Heart left ventricle (tissue), 16 donors: Measurements from ENCODE around the gene CRABP1. TPM values are rescaled to one million over a fixed set of nuclear protein-coding genes. Genes with fewer than 3 reads are reported as not detected.

Source experiments
- ATAC-seq, 4 donors: fragments of 200-7000 bp; cut with Tn5 transposase; one replicate each; pipeline ENCODE4 v1.9.1; 2020 to 2022; ENCODE audit warnings: moderate library complexity in 4 of 4, mild to moderate bottlenecking in 3 of 4, moderate number of reproducible peaks in 1 of 4
- DNase-seq, 5 donors: peaks; one replicate each; pipeline ENCODE4 v3.0.0-alpha.2; 2020
- H3K27ac ChIP-seq, 12 donors: fragments of 200-600 bp; sonication (generic) in 4 of 12; one replicate each; pipeline versions ENCODE4 v1.5.0 to v1.8.0; 2016 to 2022; ENCODE audit warnings: mild to moderate bottlenecking in 2 of 12
- H3K27me3 ChIP-seq, 9 donors: fragments of 200-600 bp; sonication (generic) in 2 of 9; one replicate each; pipeline versions ENCODE4 v1.5.1 to v1.8.0; 2016 to 2022; ENCODE audit warnings: mild to moderate bottlenecking in 3 of 9
- H3K36me3 ChIP-seq, 9 donors: fragments of 200-600 bp; sonication (generic) in 2 of 9; one replicate each; pipeline versions ENCODE4 v1.5.0 to v1.8.0; 2018 to 2022; ENCODE audit warnings: mild to moderate bottlenecking in 2 of 9
- H3K4me1 ChIP-seq, 12 donors: fragments of 200-600 bp; sonication (generic) in 4 of 12; one replicate each; pipeline versions ENCODE4 v1.5.0 to v1.8.0; 2016 to 2022; ENCODE audit warnings: mild to moderate bottlenecking in 3 of 12
- H3K4me3 ChIP-seq, 12 donors: fragments of 200-600 bp; sonication (generic) in 4 of 12; one replicate each; pipeline versions ENCODE4 v1.5.0 to v1.8.0; 2017 to 2022; ENCODE audit warnings: mild to moderate bottlenecking in 9 of 12, moderate library complexity in 4 of 12
- H3K9me3 ChIP-seq, 12 donors: fragments of 200-600 bp; sonication (generic) in 4 of 12; one replicate each; pipeline versions ENCODE4 v1.5.0 to v1.8.0; 2016 to 2022; ENCODE audit warnings: mild to moderate bottlenecking in 1 of 12
- CTCF ChIP-seq, 12 donors: fragments of 200-600 bp; sonication (generic) in 4 of 12; IDR thresholded peaks; one replicate each; pipeline versions ENCODE4 v1.5.0 to v1.8.0; 2018 to 2022; ENCODE audit warnings: antibody characterized with exemption in 12 of 12, mild to moderate bottlenecking in 5 of 12
- POLR2A ChIP-seq, 2 donors: fragments of 450-650 bp; IDR thresholded peaks; one replicate each; pipeline ENCODE4 v1.6.1; 2017; ENCODE audit warnings: antibody characterized with exemption in 2 of 2, mild to moderate bottlenecking in 2 of 2, moderate library complexity in 2 of 2
- WGBS, 4 donors: extraction: QIAGEN DNeasy Blood & Tissue Kit in 2 of 4; methylation state at CpG; one replicate each; pipeline versions ENCODE4 v1.1.5 to v1.1.7; 2013 to 2018; 5-methylcytosine and 5-hydroxymethylcytosine counted together
- intact Hi-C, 10 donors: fragments of 100-400 bp; cut with DNase I; formaldehyde crosslinking; loops; one replicate each; pipeline versions ENCODE4 v1.11.1 to v1.14.2; 2022
- polyA plus RNA-seq, 2 donors: library from polyadenylated mRNA; stranded (reverse); fragments of 200-250 nt; gene quantifications; one replicate each; pipeline ENCODE4 v1.2.3, GENCODE V29; 2013
- total RNA-seq, 9 donors: library from RNA; depleted of rRNA in 2 of 9; stranded (reverse); fragments of >200 nt in 2 of 9; fragmentation: NEBNext Ultra II Directional in 3 of 9; extraction: Animal tissue kit (Norgen Biotek cat#: 25700) in 3 of 9; gene quantifications; one replicate each; pipeline versions ENCODE4 v1.1.0 to v1.2.4, GENCODE V29; 2016 to 2023
- donor health status: ischemic (EF 13 %, LVEDD 7.1; RV severe dilation, severe dysfunction).
- donor health status: healthy with polysubstance abuse.
- donor health status: DM: no; HTN: yes; CAD: no.
- donor health status: DM: no; HTN: no; CAD: no.
- donor health status: ischemic (EF 25% LVEDD 6.9; RV normal size, moderate dysfunction).
- donor health status: ischemic (EF 25% LVEDD 5.7; RV mildly dilated, moderate dysfunction).
- donor health status: healthy.
- donor health status: DM: yes; HTN: yes; CAD: no.
- donor health status: ischemic (EF 35%, LVEDD 5.7; RV mildly dilated, moderate dysfunction).
- donor health status: nonischemic (EF 11% LVEDD 7.7; RV severe dilation, severe dysfunction).
- donor health status: DM: yes; HTN: yes; CAD: no.
- donor health status: PGD.
- donor health status: ischemic (EF 29% LVEDD 5.4; RV normal size, mild dysfunction).
- donor health status: nonischemic (EF 23%, LVEDD 6.1; RV moderate dilation, normal function).

The CRABP1 gene
- total and polyA plus RNA-seq, 11 donors, result 0.46 TPM; not detected in 10

GRCh38 chr15:78396186-78396814 is 56.1 kb downstream of the CRABP1 start:
- intact Hi-C loops, result no loop called here
- Histone ChIP-seq H3K4me3 (no peak overlapping the region), H3K27me3 (peaks cover 0 to 13% (median 0%) of the 10 kb centered on the region in 9 donors), H3K9me3 (no peaks in the 10 kb centered on the region), H3K36me3 (no peaks in the 10 kb centered on the region), H3K4me1 (no peaks in the 10 kb centered on the region), H3K27ac (no peak overlapping the region)
- 80 to 91% (median 89%) methylated on average over 9 of the region's 9 CpGs for WGBS, 4 donors
- TF ChIP-seq CTCF (IDR thresholded peaks at IDR 0.05) (no peak), POLR2A (IDR thresholded peaks at IDR 0.05) (no peak)
- ATAC-seq (no peak), DNase-seq (no peak)

- no peaks in the 10 kb centered on the region for H3K36me3 ChIP-seq
- no peak overlapping the region for H3K4me3 ChIP-seq
- DNase-seq, result peak in 2 of 5 donors; percentile 36 to 54
- H3K4me1 ChIP-seq, result no peaks in the 10 kb centered on the region
- 51 to 70% (median 57%) methylated on average over 9 of the region's 9 CpGs for WGBS, 4 donors
- H3K9me3 ChIP-seq, result no peaks in the 10 kb centered on the region
- peaks cover 0 to 15% (median 0%) of the 10 kb centered on the region in 9 donors for H3K27me3 ChIP-seq
- ATAC-seq, result peak in 2 of 4 donors; percentile 59 to 69
- TF ChIP-seq CTCF (IDR thresholded peaks at IDR 0.05) (peak in 3 of 12 donors; percentile 14 to 26 (median 19)), POLR2A (IDR thresholded peaks at IDR 0.05) (no peak)
- intact Hi-C loops, result no loop called here
- no peak overlapping the region for H3K27ac ChIP-seq
Observed at GRCh38 chr15:78396976-78397375, 56.8 kb downstream of the CRABP1 start.

- Histone ChIP-seq H3K27me3 (peaks cover 0 to 16% (median 0%) of the 10 kb centered on the region in 9 donors), H3K27ac (no peak overlapping the region), H3K9me3 (no peaks in the 10 kb centered on the region), H3K4me3 (no peak overlapping the region), H3K4me1 (no peaks in the 10 kb centered on the region), H3K36me3 (no peaks in the 10 kb centered on the region)
- DNase-seq (no peak), ATAC-seq (no peak)
- intact Hi-C loops, result no loop called here
- TF ChIP-seq POLR2A (IDR thresholded peaks at IDR 0.05), result no peak
- TF ChIP-seq CTCF (IDR thresholded peaks at IDR 0.05), result no peak
- WGBS, 4 donors, result 86 to 94% (median 91%) methylated on average over 2 of the region's 2 CpGs
Observed at GRCh38 chr15:78397382-78397781, 57.2 kb downstream of the CRABP1 start.

Other genes with a start within 250 kb of the CRABP1 start
- not detected for gene SH2D7, start 247.8 kb upstream of the CRABP1 start, total RNA-seq
- not detected for gene SH2D7, start 247.8 kb upstream of the CRABP1 start, polyA plus RNA-seq
- gene CIB2, start 208.9 kb upstream of the CRABP1 start, total RNA-seq, result 10 to 100 TPM in 5 of 9 donors, 1 to 10 TPM in 4; 3.3 to 18.5 (median 10.4) TPM
- gene CIB2, start 208.9 kb upstream of the CRABP1 start, polyA plus RNA-seq, result 1 to 10 TPM; 5.3 TPM
- gene IDH3A, start 191.0 kb upstream of the CRABP1 start, total RNA-seq, result 100 to 1,000 TPM; 166 to 471 (median 359) TPM
- 100 to 1,000 TPM; 158 to 160 TPM for gene IDH3A, start 191.0 kb upstream of the CRABP1 start, polyA plus RNA-seq
- gene ACSBG1, start 105.8 kb upstream of the CRABP1 start, total RNA-seq, result 1 to 10 TPM in 1 of 9 donors, under 1 TPM in 3, not detected in 5; 0.05 to 1.2 (median 0.06) TPM
- 1 to 10 TPM in 1 of 2 donors, under 1 TPM in 1; 0.25 to 1.0 TPM for gene ACSBG1, start 105.8 kb upstream of the CRABP1 start, polyA plus RNA-seq
- gene DNAJA4, start 75.8 kb upstream of the CRABP1 start, total RNA-seq, result 100 to 1,000 TPM in 4 of 9 donors, 10 to 100 TPM in 5; 63.0 to 503 (median 94.6) TPM
- 100 to 1,000 TPM in 1 of 2 donors, 10 to 100 TPM in 1; 62.3 to 296 TPM for gene DNAJA4, start 75.8 kb upstream of the CRABP1 start, polyA plus RNA-seq
- 10 to 100 TPM; 20.8 to 34.4 (median 27.8) TPM for gene SKIC8, start 40.7 kb upstream of the CRABP1 start, total RNA-seq
- gene SKIC8, start 40.7 kb upstream of the CRABP1 start, polyA plus RNA-seq, result 10 to 100 TPM; 28.2 to 50.2 TPM
- 10 to 100 TPM; 12.9 to 50.0 (median 30.0) TPM for gene IREB2, start 97.9 kb downstream of the CRABP1 start, total RNA-seq
- 10 to 100 TPM in 1 of 2 donors, 1 to 10 TPM in 1; 6.3 to 13.3 TPM for gene IREB2, start 97.9 kb downstream of the CRABP1 start, polyA plus RNA-seq
- gene HYKK, start 167.2 kb downstream of the CRABP1 start, total RNA-seq, result 1 to 10 TPM; 4.1 to 8.7 (median 6.8) TPM
- gene HYKK, start 167.2 kb downstream of the CRABP1 start, polyA plus RNA-seq, result 1 to 10 TPM; 2.6 to 3.3 TPM
- gene PSMA4, start 200.1 kb downstream of the CRABP1 start, total RNA-seq, result 100 to 1,000 TPM in 8 of 9 donors, 10 to 100 TPM in 1; 97.2 to 153 (median 115) TPM
- 100 to 1,000 TPM; 158 to 228 TPM for gene PSMA4, start 200.1 kb downstream of the CRABP1 start, polyA plus RNA-seq
- 1 to 10 TPM in 7 of 9 donors, under 1 TPM in 2; 0.64 to 4.0 (median 1.5) TPM for gene CHRNA5, start 225.2 kb downstream of the CRABP1 start, total RNA-seq
- gene CHRNA5, start 225.2 kb downstream of the CRABP1 start, polyA plus RNA-seq, result 1 to 10 TPM; 1.0 to 1.5 TPM